IMR-90 (cell line): ENCODE data around the gene IFNA14. TPM values are rescaled to one million over a fixed set of nuclear protein-coding genes. Genes with fewer than 3 reads are reported as not detected.
"Not testable (repeated sequence)": the region's sequence is repeated elsewhere in the genome, so short reads cannot be mapped to it uniquely, and the experiment has no call there.

Source experiments
- ATAC-seq: fragments of 200-7000 bp; cut with Tn5 transposase; 2 replicates; pipeline ENCODE4 v1.9.1; 2020; ENCODE audit warnings: low read depth, mild to moderate bottlenecking, moderate library complexity
- BruUV-seq: library from RNA; stranded (reverse); fragments of 400-500 nt; replicated peaks from 2 replicates; lab custom pipeline; 2021; lab: Mats Ljungman, UMichigan
- CTCF ChIA-PET: fragments of 300-600 bp; formaldehyde crosslinking; extraction: SDS; loops from one replicate; lab custom pipeline; 2021; ENCODE audit warnings: antibody characterized with exemption; lab: Yijun Ruan, JAX
- POLR2A ChIA-PET: fragments of 300-600 bp; sonication (Branson Sonifier 250); formaldehyde crosslinking; loops from one replicate; lab custom pipeline; 2022; ENCODE audit warnings: antibody characterized with exemption; ENCODE audit not compliant: unreplicated experiment; lab: Charles Lee
- DNase-seq: peaks from one replicate; pipeline ENCODE4 v3.0.0; 2013
- H2AFZ ChIP-seq: replicated peaks from 2 replicates; pipeline ENCODE3; 2013; ENCODE audit warnings: low read length, mild to moderate bottlenecking; ENCODE audit not compliant: poor library complexity
- H2AK5ac ChIP-seq: 2 replicates; pipeline ENCODE4 v1.6.1; 2013; ENCODE audit warnings: low read depth, low read length, inconsistent platforms
- H2AK9ac ChIP-seq: replicated peaks from 2 replicates; pipeline ENCODE3; 2013; ENCODE audit warnings: mild to moderate bottlenecking, low read depth, low read length, moderate library complexity; ENCODE audit not compliant: poor library complexity
- H2BK120ac ChIP-seq: 2 replicates; pipeline ENCODE4 v1.6.1; 2013; ENCODE audit warnings: low read depth, low read length, inconsistent platforms
- H2BK15ac ChIP-seq: 3 replicates; pipeline ENCODE4 v1.6.1; 2013; ENCODE audit warnings: low read depth, low read length, inconsistent platforms
- H2BK20ac ChIP-seq: 2 replicates; pipeline ENCODE4 v1.6.1; 2013; ENCODE audit warnings: low read depth, mild to moderate bottlenecking, inconsistent platforms, low read length, moderate library complexity
- H2BK5ac ChIP-seq: 2 replicates; pipeline ENCODE4 v1.6.1; 2013; ENCODE audit warnings: mild to moderate bottlenecking, low read depth, low read length, inconsistent platforms; ENCODE audit not compliant: poor library complexity, severe bottlenecking
- H3K14ac ChIP-seq: replicated peaks from 2 replicates; pipeline ENCODE4 v1.6.1; 2013; ENCODE audit warnings: low read depth, low read length, inconsistent platforms
- H3K18ac ChIP-seq: 2 replicates; pipeline ENCODE4 v1.6.1; 2013; ENCODE audit warnings: low read depth, low read length, control low read depth
- H3K23ac ChIP-seq: 2 replicates; pipeline ENCODE4 v1.6.1; 2013; ENCODE audit warnings: low read depth, low read length, inconsistent platforms
- H3K27ac ChIP-seq: 2 replicates; pipeline ENCODE4 v1.5.1; 2013; ENCODE audit warnings: mild to moderate bottlenecking, control low read depth, low read length; ENCODE audit not compliant: insufficient read depth
- H3K27me3 ChIP-seq: 2 replicates; pipeline ENCODE4 v1.6.1; 2013; ENCODE audit warnings: low read length; ENCODE audit not compliant: control insufficient read depth, insufficient read depth
- H3K36me3 ChIP-seq: 2 replicates; pipeline ENCODE4 v1.6.1; 2013; ENCODE audit warnings: low read length, mixed read lengths; ENCODE audit not compliant: control insufficient read depth, insufficient read depth
- H3K4ac ChIP-seq: 2 replicates; pipeline ENCODE4 v1.6.1; 2013; ENCODE audit warnings: low read depth, low read length, inconsistent platforms
- H3K4me1 ChIP-seq: 2 replicates; pipeline ENCODE4 v1.6.1; 2013; ENCODE audit warnings: low read length, mixed read lengths; ENCODE audit not compliant: control insufficient read depth, insufficient read depth
- H3K4me2 ChIP-seq: 2 replicates; pipeline ENCODE4 v1.6.1; 2013; ENCODE audit warnings: low read depth, mild to moderate bottlenecking, control low read depth, low read length, moderate library complexity
- H3K4me3 ChIP-seq: 2 replicates; pipeline ENCODE4 v1.5.1; 2013; ENCODE audit warnings: low read depth, mild to moderate bottlenecking, control low read depth, low read length, moderate library complexity; ENCODE audit not compliant: insufficient read depth
- H3K56ac ChIP-seq: 2 replicates; pipeline ENCODE4 v1.6.1; 2013; ENCODE audit warnings: low read length, inconsistent platforms; ENCODE audit not compliant: insufficient read depth; ENCODE audit errors: extremely low read depth
- H3K79me1 ChIP-seq, 2 experiments: 2 replicates each; pipeline ENCODE4 v1.6.1; 2013; ENCODE audit warnings: low read length in 2 of 2, inconsistent platforms in 1 of 2, low read depth in 1 of 2
- H3K9ac ChIP-seq: 2 replicates; pipeline ENCODE4 v1.6.1; 2013; ENCODE audit warnings: low read depth, low read length, control low read depth
- H3K9me1 ChIP-seq: 2 replicates; pipeline ENCODE4 v1.6.1; 2013; ENCODE audit warnings: low read length, inconsistent platforms; ENCODE audit not compliant: insufficient read depth
- H3K9me3 ChIP-seq: 2 replicates; pipeline ENCODE4 v1.6.1; 2013; ENCODE audit warnings: low read length; ENCODE audit not compliant: control insufficient read depth, insufficient read depth
- H4K20me1 ChIP-seq: 2 replicates; pipeline ENCODE4 v1.6.1; 2013; ENCODE audit warnings: low read length, inconsistent platforms; ENCODE audit not compliant: insufficient read depth
- H4K5ac ChIP-seq: 2 replicates; pipeline ENCODE4 v1.6.1; 2013; ENCODE audit warnings: mild to moderate bottlenecking, low read depth, low read length, control low read depth
- H4K8ac ChIP-seq, 2 experiments: 2 replicates each; pipeline ENCODE4 v1.6.1; 2013; ENCODE audit warnings: low read depth in 2 of 2, low read length in 2 of 2, control low read depth in 1 of 2, inconsistent platforms in 1 of 2
- H4K91ac ChIP-seq: 2 replicates; pipeline ENCODE4 v1.6.1; 2013; ENCODE audit warnings: low read depth, low read length, inconsistent platforms; ENCODE audit not compliant: insufficient read depth
- WGBS, 2 experiments: methylation state at CpG; one replicate each; pipeline versions ENCODE4 v1.1.5 to v1.1.7; 2013; ENCODE audit warnings: missing lambda C conversion rate in 2 of 2; ENCODE audit not compliant: insufficient read length in 1 of 2; ENCODE audit errors: extremely low coverage in 2 of 2; 5-methylcytosine and 5-hydroxymethylcytosine counted together
- dilution Hi-C: fragments of 300-500 bp; cut with HindIII; formaldehyde crosslinking; loops from one replicate; pipeline ENCODE4 v1.14.3; 2018; ENCODE audit warnings: low sequenced_read_pairs; ENCODE audit not compliant: unreplicated experiment
- in situ Hi-C: fragments of 300-500 bp; cut with MboI; formaldehyde crosslinking; loops from 3 replicates; pipeline ENCODE4 v1.14.3; 2019; ENCODE audit warnings: low sequenced_read_pairs, inconsistent platforms, mixed read lengths
- intact Hi-C: fragments of 100-400 bp; cut with micrococcal nuclease; formaldehyde crosslinking; loops from 2 replicates; pipeline ENCODE4 v1.10.0; 2022
- polyA plus RNA-seq, 3 experiments: library from polyadenylated mRNA; depleted of rRNA; stranded (reverse); fragments of >200 nt; gene quantifications; 2 replicates each; pipeline ENCODE4 v1.2.3, GENCODE V29; 2012; ENCODE audit warnings: low replicate concordance in 1 of 3
- total RNA-seq: library from RNA; depleted of rRNA; stranded (reverse); fragments of >200 nt; gene quantifications from 2 replicates; pipeline ENCODE4 v1.2.3, GENCODE V29; 2012

Gene IFNA14
- total and polyA plus RNA-seq, 2 of the 4 experiments (the other 2 are of a cell fraction): not detected

DNA sequence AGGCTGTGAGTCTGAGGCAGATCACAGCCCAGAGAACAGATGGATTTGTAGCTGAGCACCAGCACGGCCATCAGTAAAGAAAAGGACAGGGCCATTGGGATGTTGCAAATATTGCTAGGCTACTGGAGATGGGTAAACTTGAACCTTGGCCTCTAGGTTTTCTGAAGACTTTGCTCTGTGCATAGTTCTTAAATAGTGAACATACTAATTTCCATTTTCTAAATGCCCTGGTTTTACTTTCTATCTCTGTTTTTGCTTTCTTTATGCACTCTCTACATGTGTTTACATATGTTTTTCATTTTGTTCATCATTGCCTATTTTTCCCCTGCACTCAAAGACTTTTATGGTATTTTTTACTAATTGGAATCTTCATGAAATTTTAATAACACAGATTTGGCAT lies 22.6 kb downstream of the IFNA14 start, which contains the start of gene IFNA16:
IFNA16 (minus strand) TSS at position 101 of the 400 bp plus-strand sequence; CDS start at position 95, 6 bp downstream.
- H3K27me3 ChIP-seq, H3K9me3 ChIP-seq, H2BK5ac ChIP-seq, H2AK9ac ChIP-seq, H4K91ac ChIP-seq, intact Hi-C loops, H3K9me1 ChIP-seq, H3K27ac ChIP-seq, H3K79me1 ChIP-seq, H2BK15ac ChIP-seq, H4K8ac ChIP-seq, ATAC-seq, H3K14ac ChIP-seq, H4K5ac ChIP-seq, H3K56ac ChIP-seq, H3K36me3 ChIP-seq, CTCF ChIA-PET, H2BK20ac ChIP-seq, H2AK5ac ChIP-seq, H2BK120ac ChIP-seq, H3K23ac ChIP-seq, H3K18ac ChIP-seq, DNase-seq, H3K4me2 ChIP-seq, H2AFZ ChIP-seq, dilution Hi-C loops, H3K4me3 ChIP-seq, H3K4me1 ChIP-seq, BruUV-seq, H3K9ac ChIP-seq, POLR2A ChIA-PET, H3K4ac ChIP-seq, H4K20me1 ChIP-seq: not testable (repeated sequence)
- no CpG with 5 or more reads among the region's 1 CpG for WGBS, 2 experiments
- in situ Hi-C loops: loop anchor here (25.0 kb wide), 1 partner anchor 570 kb away; no protein-coding TSS in a partner anchor
